ENCODE measurements around the gene ARHGAP24. TPM values are rescaled to one million over a fixed set of nuclear protein-coding genes. Genes with fewer than 3 reads are reported as not detected.

ARHGAP24 gene
- total RNA-seq, 2 experiments from 2014 or later, result 0.30 to 0.53 TPM

GRCh38 chr4:85675076-85676049 lies 200.4 kb downstream of the ARHGAP24 start:
- Histone ChIP-seq H3K9me3 (ENCODE audit: control insufficient read depth in 1 of 2, insufficient read depth in 1 of 2, low read length in 2 of 2) (no peaks in the 10 kb centered on the region), H3K36me3 (ENCODE audit: insufficient read depth, low read length) (no peaks in the 10 kb centered on the region), H3K27me3 (ENCODE audit: control insufficient read depth in 1 of 2, insufficient read depth in 2 of 2, low read length in 2 of 2) (no peaks in the 10 kb centered on the region), H3K4me1 (ENCODE audit: insufficient read depth, low read length) (no peaks in the 10 kb centered on the region), H3K27ac (ENCODE audit: low read depth in 1 of 2, low read length in 2 of 2) (no peak overlapping the region), H3K4me3 (ENCODE audit: low read length) (no peak overlapping the region)
- peaks cover 7% of the 10 kb centered on the region for H3K9me3 Mint-ChIP-seq
- DNase-seq, result no peak
- H3K27me3 Mint-ChIP-seq, result no peaks in the 10 kb centered on the region
- H3K36me3 Mint-ChIP-seq (ENCODE audit: low read depth), result no peaks in the 10 kb centered on the region
- no peak overlapping the region for H3K4me3 Mint-ChIP-seq
- no peak for ATAC-seq (ENCODE audit: poor library complexity)
- intact Hi-C loops (cut with DNase I, micrococcal nuclease), result no loop called here
- no peak for TF ChIP-seq CTCF (IDR thresholded peaks at IDR 0.05)
- ChIA-PET CTCF (no interaction called here), POLR2A (no interaction called here)
- no peaks in the 10 kb centered on the region for H3K4me1 Mint-ChIP-seq (ENCODE audit: low read depth)
- no peak overlapping the region for H3K27ac Mint-ChIP-seq

- Histone ChIP-seq H3K9me3 (ENCODE audit: control insufficient read depth in 1 of 2, insufficient read depth in 1 of 2, low read length in 2 of 2) (no peaks in the 10 kb centered on the region), H3K36me3 (ENCODE audit: insufficient read depth, low read length) (no peaks in the 10 kb centered on the region), H3K4me1 (ENCODE audit: insufficient read depth, low read length) (no peaks in the 10 kb centered on the region), H3K27ac (ENCODE audit: low read depth in 1 of 2, low read length in 2 of 2) (no peak overlapping the region), H3K4me3 (ENCODE audit: low read length) (no peak overlapping the region), H3K27me3 (ENCODE audit: control insufficient read depth in 1 of 2, insufficient read depth in 2 of 2, low read length in 2 of 2) (no peaks in the 10 kb centered on the region)
- TF ChIP-seq CTCF (IDR thresholded peaks at IDR 0.05), result no peak
- Mint-ChIP-seq H3K9me3 (peaks cover 7% of the 10 kb centered on the region), H3K4me3 (no peak overlapping the region), H3K36me3 (ENCODE audit: low read depth) (no peaks in the 10 kb centered on the region), H3K27me3 (no peaks in the 10 kb centered on the region), H3K4me1 (ENCODE audit: low read depth) (no peaks in the 10 kb centered on the region), H3K27ac (no peak overlapping the region)
- intact Hi-C loops (cut with DNase I, micrococcal nuclease), result no loop called here
- ChIA-PET POLR2A (no interaction called here), CTCF (no interaction called here)
- DNase-seq, result no peak
- no peak for ATAC-seq (ENCODE audit: poor library complexity)
These were observed 201.1 kb downstream of the ARHGAP24 start for GRCh38 chr4:85676050-85676425.

- no peak for DNase-seq
- no peak for TF ChIP-seq CTCF (IDR thresholded peaks at IDR 0.05)
- intact Hi-C loops (cut with DNase I, micrococcal nuclease), result no loop called here
- Histone ChIP-seq H3K4me1 (ENCODE audit: insufficient read depth, low read length) (no peaks in the 10 kb centered on the region), H3K4me3 (ENCODE audit: low read length) (no peak overlapping the region), H3K27me3 (ENCODE audit: control insufficient read depth in 1 of 2, insufficient read depth in 2 of 2, low read length in 2 of 2) (no peaks in the 10 kb centered on the region), H3K27ac (ENCODE audit: low read depth in 1 of 2, low read length in 2 of 2) (no peak overlapping the region), H3K9me3 (ENCODE audit: control insufficient read depth in 1 of 2, insufficient read depth in 1 of 2, low read length in 2 of 2) (no peaks in the 10 kb centered on the region), H3K36me3 (ENCODE audit: insufficient read depth, low read length) (no peaks in the 10 kb centered on the region)
- Mint-ChIP-seq H3K4me3 (no peak overlapping the region), H3K27me3 (no peaks in the 10 kb centered on the region), H3K4me1 (ENCODE audit: low read depth) (no peaks in the 10 kb centered on the region), H3K9me3 (peaks cover 6% of the 10 kb centered on the region), H3K27ac (no peak overlapping the region), H3K36me3 (ENCODE audit: low read depth) (no peaks in the 10 kb centered on the region)
- POLR2A ChIA-PET, result no interaction called here
- CTCF ChIA-PET, result no interaction called here
- ATAC-seq (ENCODE audit: poor library complexity), result no peak
These were observed 202.1 kb downstream of the ARHGAP24 start for GRCh38 chr4:85676850-85677590.

Data from CD4-positive, alpha-beta T cell (primary cell).